ENCODE data around the gene NXF1. TPM values are rescaled to one million over a fixed set of nuclear protein-coding genes. Genes with fewer than 3 reads are reported as not detected.
A peak's percentile ranks its signal among the peaks of the same experiment; 100 is the strongest.
"Not testable (repeated sequence)": the region's sequence is repeated elsewhere in the genome, so short reads cannot be mapped to it uniquely, and the experiment has no call there.

Gene NXF1
- 77.6 TPM for total RNA-seq
- long read RNA-seq, transcript NXF1-201 (21 exons, 2,346 nt): major isoform, 23 of 71 reads
- long read RNA-seq, partial matches to known transcripts: 40 of 71 reads
- long read RNA-seq, other reads (novel, unspliced or antisense): 8 of 71 reads

GRCh38 chr11:62805076-62805892 is at the start of gene NXF1:
Gene NXF1, minus strand, starts transcription at chr11:62805440. Its CDS starts 84 bp downstream, at chr11:62805356.
- peak; percentile 99 for DNase-seq (ENCODE audit: low spot score)

- no peak for DNase-seq (ENCODE audit: low spot score)
These were observed 49.0 kb upstream of the NXF1 start for GRCh38 chr11:62854013-62854824.

GRCh38 chr11:62853279-62853965 is 48.2 kb upstream of the NXF1 start:
- no peak for DNase-seq (ENCODE audit: low spot score)

GRCh38 chr11:62852523-62853188 is 47.4 kb upstream of the NXF1 start:
- DNase-seq (ENCODE audit: low spot score): no peak

GRCh38 chr11:62851807-62852522 is 46.7 kb upstream of the NXF1 start:
- DNase-seq (ENCODE audit: low spot score): no peak

- no peak for DNase-seq (ENCODE audit: low spot score)
These were observed 45.9 kb upstream of the NXF1 start for GRCh38 chr11:62850911-62851806.

- DNase-seq (ENCODE audit: low spot score): no peak
These were observed 42.6 kb upstream of the NXF1 start for GRCh38 chr11:62847767-62848314.

GRCh38 chr11:62846177-62846576 is 40.9 kb upstream of the NXF1 start:
- DNase-seq (ENCODE audit: low spot score): no peak

- no peak for DNase-seq (ENCODE audit: low spot score)
These were observed 38.9 kb upstream of the NXF1 start for GRCh38 chr11:62844154-62844553.

GRCh38 chr11:62843466-62843865 is 38.2 kb upstream of the NXF1 start:
- DNase-seq (ENCODE audit: low spot score): no peak

- not testable (repeated sequence) for DNase-seq (ENCODE audit: low spot score)
These were observed 37.7 kb upstream of the NXF1 start for GRCh38 chr11:62842891-62843290.

GRCh38 chr11:62842171-62842741 is 37.0 kb upstream of the NXF1 start:
- peak; percentile 93 for DNase-seq (ENCODE audit: low spot score)

- no peak for DNase-seq (ENCODE audit: low spot score)
These were observed 36.3 kb upstream of the NXF1 start for GRCh38 chr11:62841361-62842170.

- DNase-seq (ENCODE audit: low spot score): peak; percentile 91
These were observed 35.6 kb upstream of the NXF1 start for GRCh38 chr11:62840721-62841360.

GRCh38 chr11:62839050-62839945 is 34.1 kb upstream of the NXF1 start, which contains the start of gene WDR74:
Gene WDR74, minus strand, starts transcription at chr11:62839590. Its CDS starts 20 bp downstream, at chr11:62839570.
- DNase-seq (ENCODE audit: low spot score): peak; percentile 96

GRCh38 chr11:62835336-62835735 is 30.1 kb upstream of the NXF1 start:
- no peak for DNase-seq (ENCODE audit: low spot score)

Data from mesenteric fat pad (tissue), 1 donor.